NCI-H82 treated with DMSO at 0.1 percent for 48 hours (cell line): ENCODE results near the gene PCDHGA6.
"Not testable (repeated sequence)": the region's sequence is repeated elsewhere in the genome, so short reads cannot be mapped to it uniquely, and the experiment has no call there.

Source experiments
- DNase-seq: peaks from one replicate; lab custom pipeline; 2025; ENCODE audit not compliant: unreplicated experiment; lab: John Stamatoyannopoulos, UW

Gene PCDHGA6

GRCh38 chr5:141392429-141393198 lies 18.9 kb downstream of the PCDHGA6 start, which contains the start of gene PCDHGA8:
PCDHGA8 (plus strand) TSS chr5:141392633; CDS start chr5:141392814, 181 bp downstream.
- DNase-seq, result no peak

DNA sequence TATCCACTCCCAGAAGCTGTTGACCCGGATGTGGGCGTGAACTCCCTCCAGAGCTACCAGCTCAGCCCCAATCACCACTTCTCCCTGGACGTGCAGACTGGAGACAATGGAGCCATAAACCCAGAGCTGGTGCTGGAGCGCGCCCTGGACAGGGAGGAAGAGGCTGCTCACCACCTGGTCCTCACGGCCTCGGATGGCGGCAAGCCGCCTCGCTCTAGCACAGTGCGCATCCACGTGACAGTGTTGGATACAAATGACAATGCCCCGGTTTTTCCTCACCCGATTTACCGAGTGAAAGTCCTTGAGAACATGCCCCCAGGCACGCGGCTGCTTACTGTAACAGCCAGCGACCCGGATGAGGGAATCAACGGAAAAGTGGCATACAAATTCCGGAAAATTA lies 19.6 kb downstream of the PCDHGA6 start:
- no peak for DNase-seq

DNA sequence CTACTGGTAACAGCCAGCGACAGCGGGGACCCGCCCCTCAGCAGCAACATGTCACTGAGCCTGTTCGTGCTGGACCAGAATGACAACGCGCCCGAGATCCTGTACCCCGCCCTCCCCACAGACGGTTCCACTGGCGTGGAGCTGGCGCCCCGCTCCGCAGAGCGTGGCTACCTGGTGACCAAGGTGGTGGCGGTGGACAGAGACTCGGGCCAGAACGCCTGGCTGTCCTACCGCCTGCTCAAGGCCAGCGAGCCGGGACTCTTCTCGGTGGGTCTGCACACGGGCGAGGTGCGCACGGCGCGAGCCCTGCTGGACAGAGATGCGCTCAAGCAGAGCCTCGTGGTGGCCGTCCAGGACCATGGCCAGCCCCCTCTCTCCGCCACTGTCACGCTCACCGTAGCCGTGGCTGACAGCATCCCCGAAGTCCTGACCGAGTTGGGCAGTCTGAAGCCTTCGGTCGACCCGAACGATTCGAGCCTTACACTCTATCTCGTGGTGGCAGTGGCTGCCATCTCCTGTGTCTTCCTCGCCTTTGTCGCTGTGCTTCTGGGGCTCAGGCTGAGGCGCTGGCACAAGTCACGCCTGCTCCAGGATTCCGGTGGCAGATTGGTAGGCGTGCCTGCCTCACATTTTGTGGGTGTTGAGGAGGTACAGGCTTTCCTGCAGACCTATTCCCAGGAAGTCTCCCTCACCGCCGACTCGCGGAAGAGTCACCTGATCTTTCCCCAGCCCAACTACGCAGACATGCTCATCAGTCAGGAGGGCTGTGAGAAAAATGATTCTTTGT lies 20.9 kb downstream of the PCDHGA6 start:
- not testable (repeated sequence) for DNase-seq

- not testable (repeated sequence) for DNase-seq
Measured at GRCh38 chr5:141397756-141398551, 24.3 kb downstream of the PCDHGA6 start, which contains the start of gene PCDHGB5. PCDHGB5 (plus strand) TSS chr5:141397947; CDS start chr5:141398128, 181 bp downstream.

GRCh38 chr5:141398608-141399007 lies 24.9 kb downstream of the PCDHGA6 start:
- no peak for DNase-seq

DNA sequence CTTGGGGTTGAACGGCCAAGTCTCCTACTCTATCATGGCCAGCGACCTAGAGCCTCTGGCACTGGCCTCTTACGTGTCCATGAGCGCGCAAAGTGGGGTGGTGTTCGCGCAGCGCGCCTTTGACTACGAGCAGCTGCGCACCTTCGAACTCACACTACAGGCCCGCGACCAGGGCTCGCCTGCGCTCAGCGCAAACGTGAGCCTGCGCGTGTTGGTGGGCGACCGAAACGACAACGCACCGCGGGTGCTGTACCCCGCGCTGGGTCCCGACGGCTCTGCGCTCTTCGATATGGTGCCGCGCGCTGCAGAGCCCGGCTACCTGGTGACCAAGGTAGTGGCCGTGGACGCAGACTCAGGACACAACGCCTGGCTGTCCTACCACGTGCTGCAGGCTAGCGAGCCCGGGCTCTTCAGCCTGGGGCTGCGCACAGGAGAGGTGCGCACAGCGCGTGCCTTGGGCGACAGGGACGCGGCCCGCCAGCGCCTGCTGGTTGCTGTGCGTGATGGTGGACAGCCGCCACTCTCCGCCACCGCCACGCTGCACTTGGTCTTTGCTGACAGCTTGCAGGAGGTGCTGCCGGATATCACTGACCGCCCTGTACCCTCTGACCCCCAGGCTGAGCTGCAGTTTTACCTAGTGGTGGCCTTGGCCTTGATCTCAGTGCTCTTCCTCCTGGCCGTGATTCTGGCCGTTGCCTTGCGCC lies 26.0 kb downstream of the PCDHGA6 start:
- DNase-seq, result no peak

- DNase-seq, result no peak
Measured at GRCh38 chr5:141402553-141403243, 29.0 kb downstream of the PCDHGA6 start, which contains the start of gene PCDHGA9. PCDHGA9 (plus strand) TSS chr5:141402778; CDS start chr5:141402953, 175 bp downstream.

GRCh38 chr5:141403387-141403786 lies 29.7 kb downstream of the PCDHGA6 start:
- no peak for DNase-seq

DNA sequence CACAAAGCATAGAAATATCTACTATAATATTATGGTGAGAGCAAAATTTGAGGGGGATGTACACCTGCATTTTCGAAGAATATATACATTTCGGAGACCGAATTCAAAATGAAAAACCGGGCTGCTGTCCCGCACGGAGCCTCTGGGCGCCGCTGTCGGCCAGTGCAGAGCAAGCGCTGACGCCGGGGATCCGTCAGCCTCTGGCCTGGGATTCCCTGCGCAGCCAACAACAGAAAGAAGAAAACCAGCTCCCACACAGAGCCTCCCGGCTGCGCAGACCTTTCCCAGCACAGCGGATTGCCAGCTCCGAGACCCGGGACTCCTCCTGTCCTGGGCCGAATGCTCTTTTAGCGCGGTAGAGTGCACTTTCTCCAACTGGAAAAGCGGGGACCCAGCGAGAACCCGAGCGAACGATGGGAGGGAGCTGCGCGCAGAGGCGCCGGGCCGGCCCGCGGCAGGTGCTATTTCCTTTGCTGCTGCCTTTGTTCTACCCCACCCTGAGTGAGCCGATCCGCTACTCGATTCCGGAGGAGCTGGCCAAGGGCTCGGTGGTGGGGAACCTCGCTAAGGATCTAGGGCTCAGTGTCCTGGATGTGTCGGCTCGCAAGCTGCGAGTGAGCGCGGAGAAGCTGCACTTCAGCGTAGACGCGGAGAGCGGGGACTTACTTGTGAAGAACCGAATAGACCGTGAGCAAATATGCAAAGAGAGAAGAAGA lies 34.3 kb downstream of the PCDHGA6 start, which contains the start of gene PCDHGB6:
Gene PCDHGB6 (plus strand): TSS at position 232 of the 716 bp plus-strand sequence. CDS start 182 bp downstream, at position 414.
- not testable (repeated sequence) for DNase-seq

GRCh38 chr5:141409598-141410306 lies 36.1 kb downstream of the PCDHGA6 start:
- DNase-seq, result no peak

GRCh38 chr5:141411575-141411974 lies 37.9 kb downstream of the PCDHGA6 start:
- DNase-seq, result no peak

DNA sequence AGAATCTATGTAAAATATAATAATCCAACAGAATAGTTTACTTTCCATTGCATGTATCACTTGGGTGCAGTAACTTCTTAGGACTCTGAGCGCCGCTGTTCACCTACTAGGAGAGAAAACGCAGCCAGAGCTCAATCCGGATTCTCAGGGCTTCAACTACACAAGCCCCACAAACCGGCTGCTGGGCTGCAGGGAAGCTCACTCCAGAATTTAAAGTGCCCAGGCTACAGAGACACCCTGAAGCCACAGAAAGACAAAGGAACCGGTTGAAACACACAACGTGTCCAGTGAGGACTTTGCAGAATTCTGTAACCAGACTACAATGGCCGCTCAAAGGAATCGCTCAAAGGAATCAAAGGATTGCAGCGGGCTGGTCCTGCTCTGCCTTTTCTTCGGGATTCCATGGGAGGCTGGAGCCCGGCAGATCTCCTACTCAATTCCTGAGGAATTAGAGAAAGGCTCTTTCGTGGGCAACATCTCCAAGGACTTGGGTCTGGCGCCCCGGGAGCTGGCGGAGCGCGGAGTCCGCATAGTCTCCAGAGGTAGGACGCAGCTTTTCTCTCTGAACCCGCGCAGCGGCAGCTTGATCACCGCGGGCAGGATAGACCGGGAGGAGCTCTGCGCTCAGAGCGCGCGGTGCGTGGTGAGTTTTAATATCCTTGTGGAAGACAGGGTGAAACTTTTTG lies 39.3 kb downstream of the PCDHGA6 start, which contains the start of gene PCDHGA10:
Gene PCDHGA10 (plus strand): TSS at position 134 of the 686 bp plus-strand sequence. CDS start 189 bp downstream, at position 323.
- no peak for DNase-seq

- DNase-seq, result no peak
Measured at GRCh38 chr5:141413540-141414069, 39.9 kb downstream of the PCDHGA6 start.

GRCh38 chr5:141414548-141415274 lies 41.0 kb downstream of the PCDHGA6 start:
- DNase-seq, result not testable (repeated sequence)

DNA sequence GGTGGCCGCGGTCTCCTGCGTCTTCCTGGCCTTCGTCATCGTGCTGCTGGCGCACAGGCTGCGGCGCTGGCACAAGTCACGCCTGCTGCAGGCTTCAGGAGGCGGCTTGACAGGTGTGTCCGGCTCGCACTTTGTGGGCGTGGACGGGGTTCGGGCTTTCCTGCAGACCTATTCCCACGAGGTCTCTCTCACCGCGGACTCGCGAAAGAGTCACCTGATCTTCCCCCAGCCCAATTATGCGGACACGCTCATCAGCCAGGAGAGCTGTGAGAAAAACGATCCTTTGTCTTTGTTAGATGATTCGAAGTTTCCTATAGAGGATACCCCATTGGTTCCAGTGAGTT lies 41.6 kb downstream of the PCDHGA6 start:
- not testable (repeated sequence) for DNase-seq

- not testable (repeated sequence) for DNase-seq
Measured at GRCh38 chr5:141417494-141418172, 43.9 kb downstream of the PCDHGA6 start, which contains the start of gene PCDHGB7. PCDHGB7 (plus strand) TSS chr5:141417677; CDS start chr5:141417860, 183 bp downstream.
